HepG2 (cell line): ENCODE measurements around the gene FSCN2. TPM values are rescaled to one million over a fixed set of nuclear protein-coding genes. Genes with fewer than 3 reads are reported as not detected.

ENCODE experiments used
- ATAC-seq: fragments of 200-7000 bp; cut with Tn5 transposase; 3 replicates; pipeline ENCODE4 v1.9.1; 2020; ENCODE audit warnings: mild to moderate bottlenecking, moderate library complexity
- BruUV-seq: library from RNA; stranded (reverse); fragments of 400-500 nt; replicated peaks from 2 replicates; lab custom pipeline; 2021; lab: Mats Ljungman, UMichigan
- CTCF ChIA-PET: fragments of 300-600 bp; formaldehyde crosslinking; extraction: SDS; loops from one replicate; lab custom pipeline; 2021; ENCODE audit warnings: low total read pairs, inconsistent platforms, low intra/inter-chr PET ratio; lab: Yijun Ruan, JAX
- POLR2A ChIA-PET: fragments of 350-600 bp; sonication (Branson Sonifier 250); formaldehyde crosslinking; loops from one replicate; lab custom pipeline; 2020; ENCODE audit warnings: antibody characterized with exemption, inconsistent platforms; lab: Yijun Ruan, JAX
- DNase-seq: peaks from one replicate; pipeline ENCODE4 v3.0.0-alpha.2; 2015; ENCODE audit warnings: low spot score
- FAIRE-seq: peaks from 3 replicates; lab custom pipeline; 2011; peaks lifted over from hg19 to GRCh38; lab: Jason Lieb, UNC
- H2AFZ ChIP-seq: one replicate; pipeline ENCODE4 v1.6.1; 2011; ENCODE audit warnings: low read length, inconsistent platforms
- H3K27ac ChIP-seq: fragments of 300-600 bp; 3 replicates; pipeline ENCODE4 v1.8.0; 2011; ENCODE audit warnings: mixed run types, mild to moderate bottlenecking, mixed read lengths, low read length, inconsistent platforms; ENCODE audit not compliant: insufficient read depth; ENCODE audit errors: extremely low read length
- H3K27me3 ChIP-seq, 2 experiments: fragments of 200-600 bp in 1 of 2; 2 replicates in 1 of 2; 3 replicates in 1 of 2; pipeline versions ENCODE4 v1.6.0 to v1.8.0; 2011; ENCODE audit warnings: low read length in 2 of 2, mild to moderate bottlenecking in 2 of 2, moderate library complexity in 2 of 2, inconsistent platforms in 1 of 2; ENCODE audit not compliant: insufficient read depth in 2 of 2, control insufficient read depth in 1 of 2
- H3K36me3 ChIP-seq, 2 experiments: fragments of 200-600 bp in 1 of 2; replicated peaks in 1 of 2; 2 replicates in 1 of 2; 3 replicates in 1 of 2; pipeline versions ENCODE4 v1.5.1 to v1.8.0; 2011; ENCODE audit warnings: low read length in 2 of 2, inconsistent platforms in 1 of 2; ENCODE audit not compliant: insufficient read depth in 2 of 2, control insufficient read depth in 1 of 2
- H3K4me1 ChIP-seq: 2 replicates; pipeline ENCODE4 v1.5.1; 2012; ENCODE audit warnings: low read length, inconsistent platforms; ENCODE audit not compliant: insufficient read depth
- H3K4me2 ChIP-seq: 2 replicates; pipeline ENCODE4 v1.6.0; 2011; ENCODE audit warnings: low read depth, low read length, inconsistent platforms
- H3K4me3 ChIP-seq, 3 experiments: fragments of 200-600 bp in 1 of 3; sonication (generic), shearing (Covaris generic) in 1 of 3; replicated peaks in 1 of 3; 2 replicates each; pipeline ENCODE4 v1.5.1; 2011 to 2016; ENCODE audit warnings: low read length in 3 of 3, inconsistent platforms in 2 of 3, low read depth in 2 of 3, mild to moderate bottlenecking in 2 of 3, control low read depth in 1 of 3, mixed read lengths in 1 of 3; ENCODE audit not compliant: insufficient read depth in 1 of 3
- H3K79me2 ChIP-seq: one replicate; pipeline ENCODE4 v1.6.1; 2011; ENCODE audit warnings: low read length, inconsistent platforms; ENCODE audit not compliant: insufficient read depth
- H3K9ac ChIP-seq: 2 replicates; pipeline ENCODE4 v1.6.0; 2011; ENCODE audit warnings: mild to moderate bottlenecking, low read depth, low read length, inconsistent platforms; ENCODE audit not compliant: insufficient read depth
- H3K9me3 ChIP-seq: 2 replicates; pipeline ENCODE4 v1.5.1; 2012; ENCODE audit warnings: mild to moderate bottlenecking, low read length
- H4K20me1 ChIP-seq: 2 replicates; pipeline ENCODE4 v1.6.0; 2011; ENCODE audit warnings: inconsistent platforms, mild to moderate bottlenecking, low read length, moderate library complexity; ENCODE audit not compliant: insufficient read depth
- DPF2 ChIP-seq: sonication (generic); formaldehyde crosslinking; IDR thresholded peaks from 2 replicates; pipeline ENCODE4 v1.4.0; 2020; ENCODE audit warnings: mild to moderate bottlenecking, low read depth, missing genetic modification reagents, borderline replicate concordance
- HDAC2 ChIP-seq: sonication (generic); formaldehyde crosslinking; IDR thresholded peaks from 2 replicates; pipeline ENCODE4 v1.4.0; 2020; ENCODE audit warnings: missing genetic modification reagents
- IRF1 ChIP-seq: sonication (generic); formaldehyde crosslinking; IDR thresholded peaks from 2 replicates; pipeline ENCODE4 v1.4.0; 2020; ENCODE audit warnings: low read depth, mild to moderate bottlenecking, missing genetic modification reagents
- JDP2 ChIP-seq: sonication (generic); formaldehyde crosslinking; IDR thresholded peaks from 2 replicates; pipeline ENCODE4 v1.8.1; 2022; ENCODE audit warnings: missing genetic modification reagents, borderline replicate concordance
- KDM5A ChIP-seq: fragments of 200-600 bp; sonication (generic); IDR thresholded peaks from 2 replicates; pipeline ENCODE4 v1.7.0; 2018; ENCODE audit warnings: antibody characterized with exemption, mild to moderate bottlenecking, low read length, borderline replicate concordance
- MTERF4 ChIP-seq: sonication (generic); formaldehyde crosslinking; IDR thresholded peaks from 2 replicates; pipeline ENCODE4 v1.8.0; 2023; ENCODE audit warnings: mild to moderate bottlenecking, missing genetic modification reagents
- SIX4 ChIP-seq: sonication (generic); formaldehyde crosslinking; IDR thresholded peaks from 2 replicates; pipeline ENCODE4 v1.4.0; 2020; ENCODE audit warnings: missing genetic modification reagents
- ZBTB33 ChIP-seq: sonication (generic); formaldehyde crosslinking; IDR thresholded peaks from 2 replicates; pipeline ENCODE4 v1.4.0; 2020; ENCODE audit warnings: missing genetic modification reagents
- ZNF605 ChIP-seq: sonication (generic); formaldehyde crosslinking; IDR thresholded peaks from 2 replicates; pipeline ENCODE4 v1.8.0; 2022; ENCODE audit warnings: mild to moderate bottlenecking, missing genetic modification reagents
- ZNF710 ChIP-seq: sonication (generic); formaldehyde crosslinking; IDR thresholded peaks from 2 replicates; pipeline ENCODE4 v1.5.0; 2020; ENCODE audit warnings: mild to moderate bottlenecking, missing genetic modification reagents, borderline replicate concordance
- ZNF75D ChIP-seq: sonication (generic); formaldehyde crosslinking; IDR thresholded peaks from 2 replicates; pipeline ENCODE4 v1.8.1; 2023; ENCODE audit warnings: missing genetic modification reagents, mild to moderate bottlenecking, borderline replicate concordance
- ZNF850 ChIP-seq: sonication (generic); formaldehyde crosslinking; conservative IDR thresholded peaks from 2 replicates; pipeline ENCODE4 v1.9.0; 2021; ENCODE audit warnings: mild to moderate bottlenecking, missing genetic modification reagents
- ZSCAN31 ChIP-seq: sonication (generic); formaldehyde crosslinking; IDR thresholded peaks from 2 replicates; pipeline ENCODE4 v1.5.0; 2020; ENCODE audit warnings: low read depth, mild to moderate bottlenecking, missing genetic modification reagents
- WGBS: methylation state at CpG from one replicate; pipeline ENCODE4 v1.1.6; 2017; ENCODE audit warnings: low lambda C conversion rate; 5-methylcytosine and 5-hydroxymethylcytosine counted together
- in situ Hi-C: cut with HindIII; loops from 2 replicates; pipeline ENCODE4 v1.10.0; 2017; ENCODE audit warnings: low pct_unique_long_range_greater_than_20kb; ENCODE audit not compliant: extremely low pct_ligation_motif_present
- intact Hi-C: fragments of 100-400 bp; cut with micrococcal nuclease; formaldehyde crosslinking; loops from one replicate; pipeline ENCODE4 v1.10.0; 2022; ENCODE audit not compliant: unreplicated experiment
- polyA plus RNA-seq, 8 experiments: library from polyadenylated mRNA; depleted of rRNA in 3 of 8; stranded (reverse) in 7 of 8; unstranded in 1 of 8; fragments of >200 nt; fragmentation: Illumina TruSeq in 4 of 8; extraction: Trizol in 4 of 8; gene quantifications; 2 replicates each; pipeline versions ENCODE4 v1.2.1 to v1.2.3, GENCODE V29; 2011 to 2016; ENCODE audit warnings: low read depth in 4 of 8, missing spikeins in 1 of 8, mixed read lengths in 1 of 8; ENCODE audit not compliant: insufficient read depth in 1 of 8
- total RNA-seq, 5 experiments: library from RNA; depleted of rRNA; stranded (reverse); fragments of >200 nt; fragmentation: Illumina TruSeq; extraction: Trizol; gene quantifications; 2 replicates each; pipeline ENCODE4 v1.2.3, GENCODE V29; 2016; ENCODE audit warnings: low read depth in 1 of 5
- TF ChIP-seq, protein P1 (sequence below): sonication (generic); formaldehyde crosslinking; IDR thresholded peaks from 2 replicates; pipeline ENCODE4 v1.5.0; 2020; ENCODE audit warnings: missing genetic modification reagents

Gene FSCN2
- total and polyA plus RNA-seq, 2 of the 13 experiments (the other 11 are each of a cell fraction or from before 2014, with no cell fraction given) = 0.09 TPM; not detected in 1

DNA sequence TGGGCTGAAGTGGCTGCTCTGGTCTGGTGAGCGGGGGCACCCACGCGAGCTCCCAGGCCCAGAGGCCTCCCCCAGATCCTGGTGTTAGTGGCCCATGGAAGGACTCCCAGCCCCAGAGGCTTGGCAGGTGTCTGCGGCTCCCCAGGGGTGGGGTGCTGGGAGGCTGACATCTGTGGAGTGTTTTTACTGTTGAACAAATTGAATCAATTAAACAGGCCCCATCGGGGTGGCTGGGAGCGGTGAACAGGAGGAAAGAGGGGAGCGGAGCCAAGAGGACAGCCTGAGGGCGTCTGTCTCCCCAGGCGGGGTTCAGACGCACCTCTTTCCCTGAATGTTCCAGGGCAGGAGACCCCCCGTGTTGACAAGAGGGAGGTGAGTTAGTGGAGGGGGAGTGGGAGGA lies 45.5 kb upstream of the FSCN2 start (continued):
- TF ChIP-seq DPF2 (CRISPR knock-in tag) (no peak), ZNF75D (no peak), SIX4 (CRISPR knock-in tag) (no peak)

GRCh38 chr17:81483085-81483861 lies 44.9 kb upstream of the FSCN2 start:
- ATAC-seq (peak; percentile 20), DNase-seq (no peak), FAIRE-seq (no peak)
- in situ Hi-C loops (loop anchor here (5.0 kb wide), 2 partner anchors 181 to 226 kb away; no protein-coding TSS in a partner anchor), intact Hi-C loops (loop anchor here (5.0 kb wide), 2 partner anchors 81 to 186 kb away; partner anchors contain the start of gene SLC38A10)
- BruUV-seq = no TSS peak
- Histone ChIP-seq H3K4me2 (peak overlapping the region; percentile 72), H3K4me1 (peaks cover 51% of the 10 kb centered on the region), H3K27ac (no peak overlapping the region), H3K36me3 (no peaks in the 10 kb centered on the region), H4K20me1 (no peaks in the 10 kb centered on the region), H3K9ac (no peak overlapping the region), H3K4me3 (peak overlapping the region in 1 of 3 experiments; percentile 62; a peak in 2 of 6 replicates), H3K9me3 (no peaks in the 10 kb centered on the region), H3K27me3 (peaks cover 5 to 44% of the 10 kb centered on the region in 2 experiments; a peak in 4 of 5 replicates), H2AFZ (no peak overlapping the region), H3K79me2 (no peaks in the 10 kb centered on the region)
- CTCF ChIA-PET = interaction anchor here (1.2 to 1.5 kb wide), 5 partner anchors 42 to 230 kb away, joined by 6 to 17 read pairs (median 6); no protein-coding TSS in a partner anchor
- 38% methylated on average over 20 of the region's 29 CpGs for WGBS
- POLR2A ChIA-PET = interaction anchor here (1.4 to 1.6 kb wide), 3 partner anchors 9 to 188 kb away, joined by 3 to 5 read pairs (median 3); no protein-coding TSS in a partner anchor
- 0 out of 2 replicates have a peak, but pooled peaks have one; percentile 26 for TF ChIP-seq ZSCAN31 (CRISPR knock-in tag)
- no peak for TF ChIP-seq HDAC2 (CRISPR knock-in tag)
- peak; percentile 6; the same call in 1 of the 2 replicates for TF ChIP-seq ZBTB33 (CRISPR knock-in tag)
- TF ChIP-seq KDM5A = no peak
- no peak for TF ChIP-seq JDP2
- TF ChIP-seq MTERF4 (CRISPR knock-in tag) = 0 out of 2 replicates have a peak, but pooled peaks have one; percentile 12
- TF ChIP-seq, protein P1, sequence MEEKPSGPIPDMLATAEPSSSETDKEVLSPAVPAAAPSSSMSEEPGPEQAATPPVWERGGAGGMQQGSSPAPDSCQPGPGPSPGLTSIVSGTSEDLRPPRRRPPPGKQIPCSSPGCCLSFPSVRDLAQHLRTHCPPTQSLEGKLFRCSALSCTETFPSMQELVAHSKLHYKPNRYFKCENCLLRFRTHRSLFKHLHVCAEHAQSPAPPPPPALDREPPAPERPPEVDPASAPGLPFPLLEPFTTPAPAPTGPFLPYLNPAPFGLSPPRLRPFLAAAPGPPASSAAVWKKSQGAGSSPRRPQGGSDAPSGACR (CRISPR knock-in tag) = no peak
- TF ChIP-seq IRF1 (CRISPR knock-in tag) = no peak
- 0 out of 2 replicates have a peak, but pooled peaks have one; percentile 4 for TF ChIP-seq ZNF710 (CRISPR knock-in tag)
- no peak for TF ChIP-seq ZNF850 (CRISPR knock-in tag)
- no peak for TF ChIP-seq ZNF605
